CD14-positive monocyte (primary cell): ENCODE measurements around the gene USP15. TPM values are rescaled to one million over a fixed set of nuclear protein-coding genes. Genes with fewer than 3 reads are reported as not detected.

Experiments used
- DNase-seq, 3 donors: peaks; one replicate each; pipeline ENCODE4 v3.0.0-alpha.2; 2011 to 2022
- H2AFZ ChIP-seq: 2 replicates; pipeline ENCODE4 v1.6.0; 2012; ENCODE audit warnings: mild to moderate bottlenecking, low read depth, low read length, inconsistent platforms; ENCODE audit not compliant: insufficient read depth, poor library complexity, severe bottlenecking
- H3K27ac ChIP-seq, 2 donors: 1 replicate in 1 of 2; 2 replicates in 1 of 2; pipeline ENCODE4 v1.5.1; 2012 to 2013; ENCODE audit warnings: low read length in 2 of 2, control low read depth in 1 of 2, inconsistent platforms in 1 of 2, low read depth in 1 of 2, mild to moderate bottlenecking in 1 of 2
- H3K27me3 ChIP-seq, 2 donors: one replicate each; pipeline versions ENCODE4 v1.6.0 to v1.6.1; 2011 to 2013; ENCODE audit warnings: low read length in 2 of 2; ENCODE audit not compliant: control insufficient read depth in 2 of 2, insufficient read depth in 2 of 2
- H3K36me3 ChIP-seq, 2 donors: replicated peaks in 1 of 2; 1 replicate in 1 of 2; 2 replicates in 1 of 2; pipeline versions ENCODE4 v1.5.1 to v1.6.1; 2012 to 2013; ENCODE audit warnings: low read length in 2 of 2, control low read depth in 1 of 2, inconsistent platforms in 1 of 2, mild to moderate bottlenecking in 1 of 2; ENCODE audit not compliant: insufficient read depth in 2 of 2, control insufficient read depth in 1 of 2
- H3K4me1 ChIP-seq, 2 donors: 1 replicate in 1 of 2; 2 replicates in 1 of 2; pipeline versions ENCODE4 v1.5.1 to v1.6.1; 2012 to 2013; ENCODE audit warnings: low read length in 2 of 2, control low read depth in 1 of 2, inconsistent platforms in 1 of 2, mild to moderate bottlenecking in 1 of 2, moderate library complexity in 1 of 2; ENCODE audit not compliant: insufficient read depth in 2 of 2, control insufficient read depth in 1 of 2
- H3K4me2 ChIP-seq: replicated peaks from 2 replicates; pipeline ENCODE3; 2012; ENCODE audit warnings: low read length, moderate library complexity, mild to moderate bottlenecking; ENCODE audit not compliant: poor library complexity, severe bottlenecking; ENCODE audit errors: extremely low read depth
- H3K4me3 ChIP-seq, 3 experiments: fragments of 200-600 bp in 1 of 3; sonication (generic) in 1 of 3; replicated peaks in 1 of 3; 1 replicate in 2 of 3; 2 replicates in 1 of 3; pipeline ENCODE4 v1.5.1; 2011 to 2013; ENCODE audit warnings: low read length in 3 of 3, mild to moderate bottlenecking in 3 of 3, control low read depth in 2 of 3, low read depth in 2 of 3, inconsistent platforms in 1 of 3, moderate library complexity in 1 of 3
- H3K79me2 ChIP-seq: 2 replicates; pipeline ENCODE4 v1.6.0; 2012; ENCODE audit warnings: mild to moderate bottlenecking, control low read depth, inconsistent platforms, low read length, moderate library complexity; ENCODE audit not compliant: insufficient read depth
- H3K9ac ChIP-seq: 2 replicates; pipeline ENCODE4 v1.6.0; 2017; ENCODE audit warnings: low read length, mild to moderate bottlenecking; ENCODE audit not compliant: insufficient read depth, poor library complexity, severe bottlenecking
- H3K9me3 ChIP-seq, 2 donors: replicated peaks in 1 of 2; 1 replicate in 1 of 2; 2 replicates in 1 of 2; pipeline versions ENCODE4 v1.5.1 to v1.6.1; 2012 to 2013; ENCODE audit warnings: low read length in 2 of 2, control low read depth in 1 of 2; ENCODE audit not compliant: control insufficient read depth in 1 of 2, insufficient read depth in 1 of 2
- H4K20me1 ChIP-seq: 2 replicates; pipeline ENCODE4 v1.6.0; 2012; ENCODE audit warnings: mild to moderate bottlenecking, low read length, control low read depth, moderate library complexity; ENCODE audit not compliant: insufficient read depth
- H3K27ac Mint-ChIP-seq, 7 donors: one replicate each; pipeline ENCODE4 v1.8.0; 2020; ENCODE audit warnings: mild to moderate bottlenecking in 7 of 7, mixed read lengths in 7 of 7, moderate library complexity in 6 of 7, inconsistent platforms in 2 of 7
- H3K27me3 Mint-ChIP-seq, 3 donors: one replicate each; pipeline ENCODE4 v1.8.0; 2021 to 2022; ENCODE audit warnings: low read depth in 3 of 3, mild to moderate bottlenecking in 3 of 3, mixed read lengths in 3 of 3, moderate library complexity in 3 of 3, inconsistent platforms in 1 of 3
- H3K36me3 Mint-ChIP-seq, 2 donors: one replicate each; pipeline ENCODE4 v1.8.0; 2020; ENCODE audit warnings: mixed read lengths in 2 of 2, inconsistent platforms in 1 of 2, mild to moderate bottlenecking in 1 of 2
- H3K4me1 Mint-ChIP-seq: one replicate; pipeline ENCODE4 v1.8.0; 2020; ENCODE audit warnings: mild to moderate bottlenecking, mixed read lengths
- H3K4me3 Mint-ChIP-seq, 2 donors: one replicate each; pipeline ENCODE4 v1.8.0; 2020; ENCODE audit warnings: mild to moderate bottlenecking in 2 of 2, mixed read lengths in 2 of 2, moderate library complexity in 1 of 2
- H3K9me3 Mint-ChIP-seq, 7 donors: one replicate each; pipeline ENCODE4 v1.8.0; 2020 to 2022; ENCODE audit warnings: mixed read lengths in 7 of 7, mild to moderate bottlenecking in 6 of 7, moderate library complexity in 6 of 7, inconsistent platforms in 2 of 7
- CTCF ChIP-seq: fragments of 200-600 bp; IDR thresholded peaks from one replicate; pipeline ENCODE4 v1.8.0; 2022; ENCODE audit warnings: antibody characterized with exemption, mild to moderate bottlenecking
- WGBS: methylation state at CpG from one replicate; pipeline ENCODE4 v1.1.5; 2013; ENCODE audit warnings: missing lambda C conversion rate; ENCODE audit not compliant: insufficient coverage; 5-methylcytosine and 5-hydroxymethylcytosine counted together
- intact Hi-C, 2 donors: fragments of 100-400 bp; cut with micrococcal nuclease; formaldehyde crosslinking; loops; one replicate each; pipeline versions ENCODE4 v1.15.0 to v1.15.1; 2023
- polyA plus RNA-seq, 3 donors: library from polyadenylated mRNA; depleted of rRNA in 1 of 3; unstranded in 2 of 3; stranded (reverse) in 1 of 3; fragments of 300-500 nt in 2 of 3; fragments of >200 nt in 1 of 3; fragmentation: Illumina TruSeq in 2 of 3; gene quantifications; 1 replicate in 2 of 3; 2 replicates in 1 of 3; pipeline ENCODE4 v1.2.3, GENCODE V29; 2012 to 2021

USP15 gene
- polyA plus RNA-seq, 3 donors, result 146 to 449 (median 180) TPM

- peaks cover 100% of the 10 kb centered on the region for H4K20me1 ChIP-seq
- Mint-ChIP-seq H3K27ac (peak overlapping the region in 1 of 7 donors; percentile 63), H3K27me3 (no peaks in the 10 kb centered on the region), H3K4me3 (no peak overlapping the region), H3K4me1 (peaks cover 68% of the 10 kb centered on the region), H3K36me3 (peaks cover 7 to 24% of the 10 kb centered on the region in 2 donors), H3K9me3 (peaks cover 0 to 2% (median 0%) of the 10 kb centered on the region in 7 donors)
- H3K36me3 ChIP-seq, result peaks cover 3 to 6% of the 10 kb centered on the region in 2 donors
- no peak overlapping the region for H3K4me3 ChIP-seq
- WGBS, result 100% methylated on average over 1 of the region's 2 CpGs
- H3K4me1 ChIP-seq, result peaks cover 8 to 15% of the 10 kb centered on the region in 2 donors
- intact Hi-C loops, result no loop called here
- H2AFZ ChIP-seq, result no peak overlapping the region
- DNase-seq, result no peak
- no peaks in the 10 kb centered on the region for H3K9me3 ChIP-seq
- no peak for TF ChIP-seq CTCF
- peaks cover 100% of the 10 kb centered on the region for H3K79me2 ChIP-seq
- H3K27me3 ChIP-seq, result no peaks in the 10 kb centered on the region
- H3K9ac ChIP-seq, result no peak overlapping the region
- no peak overlapping the region for H3K27ac ChIP-seq
- no peak overlapping the region for H3K4me2 ChIP-seq
These were observed 17.8 kb downstream of the USP15 start for GRCh38 chr12:62278022-62278421.

GRCh38 chr12:62279058-62279457, 18.9 kb downstream of the USP15 start:
- no peak for TF ChIP-seq CTCF
- Histone ChIP-seq H3K9me3 (no peaks in the 10 kb centered on the region), H2AFZ (no peak overlapping the region), H3K27ac (no peak overlapping the region), H3K79me2 (peaks cover 100% of the 10 kb centered on the region), H3K9ac (no peak overlapping the region), H3K4me2 (no peak overlapping the region), H3K4me1 (peaks cover 6 to 14% of the 10 kb centered on the region in 2 donors), H3K27me3 (no peaks in the 10 kb centered on the region), H4K20me1 (peaks cover 100% of the 10 kb centered on the region), H3K36me3 (peaks cover 3 to 6% of the 10 kb centered on the region in 2 donors), H3K4me3 (no peak overlapping the region)
- Mint-ChIP-seq H3K27ac (peak overlapping the region in 1 of 7 donors; percentile 29), H3K27me3 (no peaks in the 10 kb centered on the region), H3K36me3 (peaks cover 8 to 20% of the 10 kb centered on the region in 2 donors), H3K9me3 (peaks cover 0 to 2% (median 0%) of the 10 kb centered on the region in 7 donors), H3K4me1 (peaks cover 60% of the 10 kb centered on the region), H3K4me3 (no peak overlapping the region)
- intact Hi-C loops, result no loop called here
- no CpG with 5 or more reads among the region's 1 CpG for WGBS
- DNase-seq, result peak in 1 of 3 donors; percentile 13
